Activated CD8-positive, alpha-beta T cell treated with anti-CD3 and anti-CD28 coated beads for 36 hours (primary cell): ENCODE results near the gene LY6G5C. TPM values are rescaled to one million over a fixed set of nuclear protein-coding genes. Genes with fewer than 3 reads are reported as not detected.

Experiments
- ATAC-seq: fragments of 200-7000 bp; cut with Tn5 transposase; one replicate; pipeline ENCODE4 v1.10.0; 2021; ENCODE audit warnings: mild to moderate bottlenecking, moderate library complexity
- CTCF ChIA-PET: fragments of 350-600 bp; sonication (Branson Sonifier 250); formaldehyde crosslinking; loops from one replicate; lab custom pipeline; 2021; ENCODE audit warnings: antibody characterized with exemption; lab: Charles Lee
- POLR2A ChIA-PET: fragments of 350-600 bp; sonication (Branson Sonifier 250); formaldehyde crosslinking; loops from one replicate; lab custom pipeline; 2021; ENCODE audit warnings: antibody characterized with exemption; lab: Charles Lee
- DNase-seq: peaks from one replicate; pipeline ENCODE4 v3.0.0-alpha.2; 2020
- H3K27ac Mint-ChIP-seq: one replicate; pipeline ENCODE4 v1.8.0; 2021; ENCODE audit warnings: mild to moderate bottlenecking, mixed read lengths
- H3K27me3 Mint-ChIP-seq: one replicate; pipeline ENCODE4 v1.8.0; 2021; ENCODE audit warnings: mixed read lengths
- H3K36me3 Mint-ChIP-seq: one replicate; pipeline ENCODE4 v1.8.0; 2021; ENCODE audit warnings: low read depth, mixed read lengths
- H3K4me1 Mint-ChIP-seq: one replicate; pipeline ENCODE4 v1.8.0; 2021; ENCODE audit warnings: low read depth, mixed read lengths
- H3K4me3 Mint-ChIP-seq: one replicate; pipeline ENCODE4 v1.8.0; 2021; ENCODE audit warnings: mild to moderate bottlenecking, moderate library complexity, mixed read lengths
- H3K9me3 Mint-ChIP-seq: one replicate; pipeline ENCODE4 v1.8.0; 2021; ENCODE audit warnings: mixed read lengths
- intact Hi-C: fragments of 100-400 bp; cut with micrococcal nuclease; formaldehyde crosslinking; loops from one replicate; pipeline ENCODE4 v1.10.0; 2022
- total RNA-seq, 2 experiments: library from RNA; stranded (reverse); gene quantifications; one replicate each; pipeline ENCODE4 v1.2.3, GENCODE V29; 2021
- TF ChIP-seq, protein P1 (sequence below): fragments of 200-600 bp; IDR thresholded peaks from one replicate; pipeline ENCODE4 v1.8.0; 2022; ENCODE audit warnings: antibody characterized with exemption, mild to moderate bottlenecking

Gene LY6G5C
- 1 to 10 TPM; 1.6 to 2.3 TPM for total RNA-seq

- H3K27ac Mint-ChIP-seq = peak within 1 kb of the TSS; percentile 49
- POLR2A ChIA-PET = interaction anchor here (0.9 to 1.7 kb wide), 3 partner anchors 11 to 23 kb away, joined by 3 to 5 read pairs (median 3); partner anchors contain the start of genes ABHD16A and LY6G5B
These were observed at the start of gene LY6G5C for GRCh38 chr6:31680226-31681134. TSS of gene LY6G5C (minus strand) at chr6:31681067. CDS start at chr6:31680373, 694 bp downstream.

DNA sequence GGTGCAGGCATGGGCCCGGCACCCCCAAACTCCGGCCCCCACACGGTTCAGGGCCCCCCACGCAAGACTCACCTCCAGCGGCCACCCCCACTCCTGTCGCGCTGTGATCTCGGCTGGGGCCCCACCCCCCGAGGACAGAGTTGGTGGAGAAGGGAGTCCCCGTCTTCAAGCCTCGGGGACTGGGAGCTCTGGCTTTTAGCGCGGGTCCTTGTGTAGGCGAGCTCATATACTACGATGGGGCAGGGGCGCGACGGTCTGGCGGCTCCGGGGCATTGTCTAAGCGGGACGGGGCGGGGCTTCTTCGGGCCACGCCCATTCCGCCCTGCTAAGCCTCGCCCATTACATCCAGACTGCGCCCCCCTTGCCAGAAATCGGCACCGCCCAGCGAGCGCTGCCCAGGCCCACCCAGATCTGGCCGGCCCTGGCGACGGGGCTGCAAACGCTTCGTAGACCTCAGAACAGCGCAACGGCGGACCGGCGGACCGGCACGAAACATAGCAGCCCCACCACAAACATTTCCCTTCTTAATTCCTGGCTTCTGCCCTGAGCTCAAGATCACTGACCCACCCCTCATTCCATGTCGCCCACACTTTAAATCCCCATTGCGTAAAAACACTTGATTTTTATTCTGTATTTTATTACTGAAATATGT, 49.2 kb upstream of the LY6G5C start:
- TF ChIP-seq, protein P1, sequence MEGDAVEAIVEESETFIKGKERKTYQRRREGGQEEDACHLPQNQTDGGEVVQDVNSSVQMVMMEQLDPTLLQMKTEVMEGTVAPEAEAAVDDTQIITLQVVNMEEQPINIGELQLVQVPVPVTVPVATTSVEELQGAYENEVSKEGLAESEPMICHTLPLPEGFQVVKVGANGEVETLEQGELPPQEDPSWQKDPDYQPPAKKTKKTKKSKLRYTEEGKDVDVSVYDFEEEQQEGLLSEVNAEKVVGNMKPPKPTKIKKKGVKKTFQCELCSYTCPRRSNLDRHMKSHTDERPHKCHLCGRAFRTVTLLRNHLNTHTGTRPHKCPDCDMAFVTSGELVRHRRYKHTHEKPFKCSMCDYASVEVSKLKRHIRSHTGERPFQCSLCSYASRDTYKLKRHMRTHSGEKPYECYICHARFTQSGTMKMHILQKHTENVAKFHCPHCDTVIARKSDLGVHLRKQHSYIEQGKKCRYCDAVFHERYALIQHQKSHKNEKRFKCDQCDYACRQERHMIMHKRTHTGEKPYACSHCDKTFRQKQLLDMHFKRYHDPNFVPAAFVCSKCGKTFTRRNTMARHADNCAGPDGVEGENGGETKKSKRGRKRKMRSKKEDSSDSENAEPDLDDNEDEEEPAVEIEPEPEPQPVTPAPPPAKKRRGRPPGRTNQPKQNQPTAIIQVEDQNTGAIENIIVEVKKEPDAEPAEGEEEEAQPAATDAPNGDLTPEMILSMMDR = no peak
- Mint-ChIP-seq H3K27ac (peak overlapping the region; percentile 50), H3K9me3 (no peaks in the 10 kb centered on the region), H3K4me3 (peak overlapping the region; percentile 76), H3K4me1 (peaks cover 69% of the 10 kb centered on the region), H3K36me3 (peaks cover 43% of the 10 kb centered on the region), H3K27me3 (no peaks in the 10 kb centered on the region)
- intact Hi-C loops = loop anchor here (10.0 kb wide), 1 partner anchor 185 kb away; the partner anchor contains the start of genes ATP6V1G2, DDX39B and NFKBIL1
- ChIA-PET POLR2A (interaction anchor here (0.6 to 3.0 kb wide), 8 partner anchors 11 to 100 kb away, joined by 3 to 11 read pairs (median 4); partner anchors contain the start of genes BAG6, GPANK1, LY6G6D and MSH5), CTCF (interaction anchor here (0.6 to 6.5 kb wide), 27 partner anchors 9 to 424 kb away, joined by 3 to 35 read pairs (median 4); partner anchors contain the start of genes CLIC1, HSPA1A, HSPA1B and HSPA1L)
- ATAC-seq = peak; percentile 60
- DNase-seq = peak; percentile 81

More at GRCh38 chr6:31680226-31681134, at the start of gene LY6G5C:
- no peaks in the 10 kb centered on the region for H3K27me3 Mint-ChIP-seq
- TF ChIP-seq, protein P1 = peak; percentile 53
- ATAC-seq = peak; percentile 85
- CTCF ChIA-PET = interaction anchor here (0.6 to 2.0 kb wide), 17 partner anchors 9 to 209 kb away, joined by 3 to 9 read pairs (median 4); partner anchors contain the start of genes LSM2, LY6G5B and MSH5
- H3K4me1 Mint-ChIP-seq = peaks cover 11% of the 10 kb centered on the region
- peak within 1 kb of the TSS; percentile 65 for H3K4me3 Mint-ChIP-seq
- H3K36me3 Mint-ChIP-seq = peaks cover 1% of the 10 kb centered on the region
- intact Hi-C loops = no loop called here
- H3K9me3 Mint-ChIP-seq = no peaks in the 10 kb centered on the region
- peak; percentile 73 for DNase-seq

- TF ChIP-seq, protein P1 = peak; percentile 25
- peak overlapping the region; percentile 69 for H3K27ac Mint-ChIP-seq
- CTCF ChIA-PET = interaction anchor here (0.7 to 6.5 kb wide), 22 partner anchors 9 to 424 kb away, joined by 3 to 35 read pairs (median 4); partner anchors contain the start of genes CLIC1, HSPA1B, LSM2 and LY6G6D
- H3K9me3 Mint-ChIP-seq = no peaks in the 10 kb centered on the region
- H3K4me1 Mint-ChIP-seq = peaks cover 68% of the 10 kb centered on the region
- ATAC-seq (peak; percentile 65), DNase-seq (peak; percentile 84)
- H3K4me3 Mint-ChIP-seq = peak overlapping the region; percentile 76
- peaks cover 38% of the 10 kb centered on the region for H3K36me3 Mint-ChIP-seq
- POLR2A ChIA-PET = interaction anchor here (0.6 to 3.0 kb wide), 7 partner anchors 11 to 100 kb away, joined by 3 to 11 read pairs (median 4); partner anchors contain the start of genes BAG6, GPANK1, LY6G6D and MSH5
- intact Hi-C loops = no loop called here
- no peaks in the 10 kb centered on the region for H3K27me3 Mint-ChIP-seq
These were observed 48.7 kb upstream of the LY6G5C start for GRCh38 chr6:31729515-31729978.

DNA sequence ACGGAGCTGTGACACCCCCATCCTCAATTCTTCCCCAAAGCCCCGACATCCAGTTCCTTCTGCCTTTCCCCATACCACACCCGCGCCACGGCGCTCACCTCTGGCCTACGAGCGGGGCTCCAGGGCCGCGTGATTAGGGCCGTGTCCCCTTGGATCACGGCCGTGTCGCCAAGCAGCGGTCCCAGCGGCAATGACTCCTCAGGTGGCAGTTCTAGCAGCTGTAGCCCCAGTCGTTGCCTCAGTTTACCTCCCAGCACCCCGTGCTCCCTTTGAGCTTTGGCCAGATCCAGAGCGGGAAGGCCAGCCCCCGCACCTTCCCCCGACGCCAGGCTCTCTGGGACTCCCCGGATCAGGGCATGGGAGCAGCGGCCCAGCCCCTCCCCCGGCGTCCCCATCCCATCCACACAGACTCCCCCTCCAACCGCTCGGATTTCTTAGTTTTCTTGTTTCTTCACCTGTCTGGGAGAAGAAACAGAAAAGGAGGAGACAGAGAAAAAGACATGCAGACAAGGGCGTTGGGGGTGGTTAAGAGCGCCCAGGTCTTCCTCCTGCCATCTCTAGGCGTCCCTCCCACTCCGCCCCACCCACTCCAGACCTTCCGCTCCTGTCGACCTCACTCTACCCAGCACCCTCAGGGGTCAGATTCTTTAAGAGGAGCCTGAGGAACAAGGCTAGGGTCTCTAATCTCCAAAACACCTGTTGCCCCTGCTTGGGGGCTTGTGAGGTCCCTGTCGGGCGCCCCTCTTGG, 48.1 kb upstream of the LY6G5C start, which contains the start of gene DDAH2:
TSS of gene DDAH2 (minus strand) at position 533 of the 748 bp plus-strand sequence. CDS start at position 395, 138 bp downstream.
- TF ChIP-seq, protein P1 = peak; percentile 92
- Mint-ChIP-seq H3K4me1 (peaks cover 66% of the 10 kb centered on the region), H3K36me3 (peaks cover 32% of the 10 kb centered on the region), H3K4me3 (peak within 1 kb of the TSS; percentile 76), H3K27ac (peak within 1 kb of the TSS; percentile 69), H3K27me3 (no peaks in the 10 kb centered on the region), H3K9me3 (no peaks in the 10 kb centered on the region)
- DNase-seq = no peak
- intact Hi-C loops = no loop called here
- CTCF ChIA-PET = interaction anchor here (1.1 to 6.5 kb wide), 20 partner anchors 10 to 423 kb away, joined by 3 to 35 read pairs (median 5); partner anchors contain the start of genes CLIC1, HSPA1B, LSM2 and LY6G6D
- peak; percentile 26 for ATAC-seq
- POLR2A ChIA-PET = interaction anchor here (0.6 to 3.0 kb wide), 8 partner anchors 9 to 101 kb away, joined by 3 to 11 read pairs (median 4); partner anchors contain the start of genes ABHD16A, BAG6, LY6G6D and MSH5
